Natural killer cell treated with Interleukin-12 subunit alpha and Interleukin-12 subunit beta and Interleukin-15 and Interleukin-18, amount 100 ng/mL, for 72 hours (primary cell): Measurements from ENCODE around the gene SAT2. TPM values are rescaled to one million over a fixed set of nuclear protein-coding genes. Genes with fewer than 3 reads are reported as not detected.
"Not testable (repeated sequence)": the region's sequence is repeated elsewhere in the genome, so short reads cannot be mapped to it uniquely, and the experiment has no call there.

Source experiments
- ATAC-seq, 2 donors: fragments of 150-1000 bp; cut with Tn5 transposase in 1 of 2; sonication (Bioruptor Pico), chemical (Tn5 transposase) in 1 of 2; 2 replicates each; pipeline ENCODE4 v1.10.0; 2021
- DNase-seq: peaks from one replicate; pipeline ENCODE4 v3.0.0; 2022; ENCODE audit warnings: low spot score
- H3K27ac Mint-ChIP-seq, 2 donors: 1 replicate in 1 of 2; 2 replicates in 1 of 2; pipeline ENCODE4 v1.8.0; 2022; ENCODE audit warnings: mixed read lengths in 2 of 2, mild to moderate bottlenecking in 1 of 2, moderate library complexity in 1 of 2
- H3K27me3 Mint-ChIP-seq, 2 donors: 1 replicate in 1 of 2; 2 replicates in 1 of 2; pipeline ENCODE4 v1.8.0; 2022; ENCODE audit warnings: mixed read lengths in 2 of 2
- H3K36me3 Mint-ChIP-seq: one replicate; pipeline ENCODE4 v1.8.0; 2022; ENCODE audit warnings: mixed read lengths
- H3K4me1 Mint-ChIP-seq, 2 donors: 1 replicate in 1 of 2; 2 replicates in 1 of 2; pipeline ENCODE4 v1.8.0; 2022; ENCODE audit warnings: low read depth in 2 of 2, mixed read lengths in 2 of 2, mild to moderate bottlenecking in 1 of 2
- H3K4me3 Mint-ChIP-seq: one replicate; pipeline ENCODE4 v1.8.0; 2022; ENCODE audit warnings: mixed read lengths
- H3K9me3 Mint-ChIP-seq: 2 replicates; pipeline ENCODE4 v1.8.0; 2022; ENCODE audit warnings: mixed read lengths
- total RNA-seq, 2 donors: library from RNA; stranded (reverse); gene quantifications; one replicate each; pipeline ENCODE4 v1.2.3, GENCODE V29; 2022

The SAT2 gene
- total RNA-seq, 2 donors from 2014 or later, result 32.8 to 41.1 TPM

DNA sequence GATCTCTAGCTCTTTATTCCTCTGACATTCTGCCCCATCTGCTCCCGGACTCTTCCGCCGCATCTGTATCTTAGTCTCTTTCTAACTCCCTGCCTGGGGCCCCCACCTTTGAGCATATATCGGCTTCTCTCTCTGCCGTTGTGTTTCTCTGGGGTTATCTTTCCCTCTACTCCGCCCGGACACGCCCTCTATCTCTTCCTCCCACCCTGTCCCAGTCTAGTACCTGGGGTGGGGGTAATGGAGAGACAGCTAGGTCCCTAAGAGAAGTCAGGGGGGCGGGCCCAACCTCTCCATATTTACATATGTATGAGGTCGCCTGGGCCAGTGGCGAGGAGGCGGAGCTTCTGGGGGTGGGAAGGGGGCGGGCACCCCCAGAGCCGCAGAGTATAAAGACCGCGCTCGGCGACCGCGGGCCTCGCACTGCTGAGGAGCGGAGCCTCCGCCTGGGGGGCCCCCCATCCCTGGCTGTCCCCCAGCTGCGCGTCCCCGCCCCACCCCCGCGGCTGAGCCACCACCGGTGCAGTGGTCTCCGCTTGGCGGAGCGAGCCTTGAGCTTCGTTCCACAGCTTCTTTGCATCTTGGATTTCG, 23.0 kb upstream of the SAT2 start, which contains the start of gene ATP1B2:
TSS of gene ATP1B2 (plus strand) at position 418 of the 588 bp plus-strand sequence. CDS start 593 bp downstream, outside the sequence.
- H3K27ac Mint-ChIP-seq, result peak within 1 kb of the TSS in 1 of 2 donors; percentile 63
- H3K27me3 Mint-ChIP-seq, result peaks cover 27 to 36% of the 10 kb centered on the region in 2 donors
- H3K4me1 Mint-ChIP-seq, result peaks cover 15 to 16% of the 10 kb centered on the region in 2 donors

GRCh38 chr17:7647018-7647417, 19.4 kb upstream of the SAT2 start:
- H3K9me3 Mint-ChIP-seq, result no peaks in the 10 kb centered on the region
- peaks cover 27 to 30% of the 10 kb centered on the region in 2 donors for H3K27me3 Mint-ChIP-seq
- H3K36me3 Mint-ChIP-seq, result no peaks in the 10 kb centered on the region
- H3K4me1 Mint-ChIP-seq, result peaks cover 16 to 21% of the 10 kb centered on the region in 2 donors
- DNase-seq, result no peak
- H3K4me3 Mint-ChIP-seq, result no peak overlapping the region
- H3K27ac Mint-ChIP-seq, result no peak overlapping the region
- no peak for ATAC-seq

More for the DNA sequence above, 23.0 kb upstream of the SAT2 start, which contains the start of gene ATP1B2:
- ATAC-seq (peak; percentile 88 to 90), DNase-seq (peak; percentile 66)
- peak within 1 kb of the TSS; percentile 90 for H3K4me3 Mint-ChIP-seq
- H3K9me3 Mint-ChIP-seq, result no peaks in the 10 kb centered on the region
- H3K36me3 Mint-ChIP-seq, result no peaks in the 10 kb centered on the region

- ATAC-seq (no peak), DNase-seq (no peak)
- Mint-ChIP-seq H3K9me3 (no peaks in the 10 kb centered on the region), H3K4me1 (peaks cover 16 to 21% of the 10 kb centered on the region in 2 donors), H3K36me3 (no peaks in the 10 kb centered on the region), H3K4me3 (no peak overlapping the region), H3K27me3 (peaks cover 27 to 32% of the 10 kb centered on the region in 2 donors), H3K27ac (no peak overlapping the region)
Observed at GRCh38 chr17:7646457-7646856, 18.8 kb upstream of the SAT2 start.

DNA sequence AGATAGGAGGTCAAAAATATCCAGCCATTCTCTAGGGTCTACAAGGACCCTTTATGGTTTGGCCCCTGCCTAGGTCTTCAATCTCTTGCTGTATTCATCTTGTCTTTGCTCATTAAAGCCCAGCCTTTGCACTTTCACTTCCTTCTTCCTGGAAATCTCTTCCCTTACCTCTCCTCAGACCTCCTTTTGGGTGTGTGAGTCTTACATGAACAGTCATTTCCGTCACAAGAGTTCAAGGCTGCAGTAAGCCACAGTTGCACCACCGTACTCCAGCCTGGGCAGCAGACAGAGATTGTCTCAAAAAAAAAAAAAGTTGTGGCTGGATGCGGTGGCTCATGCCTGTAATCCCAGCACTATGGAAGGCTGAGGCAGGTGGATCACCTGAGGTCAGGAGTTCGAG, 17.2 kb upstream of the SAT2 start:
- DNase-seq, result no peak
- ATAC-seq, result peak in 1 of 2 donors; percentile 87
- peaks cover 11 to 18% of the 10 kb centered on the region in 2 donors for H3K27me3 Mint-ChIP-seq
- peak overlapping the region in 1 of 2 donors; percentile 38 for H3K27ac Mint-ChIP-seq
- H3K36me3 Mint-ChIP-seq, result no peaks in the 10 kb centered on the region
- peak overlapping the region; percentile 48 for H3K4me3 Mint-ChIP-seq
- H3K4me1 Mint-ChIP-seq, result peaks cover 1 to 7% of the 10 kb centered on the region in 2 donors
- H3K9me3 Mint-ChIP-seq, result no peaks in the 10 kb centered on the region

DNA sequence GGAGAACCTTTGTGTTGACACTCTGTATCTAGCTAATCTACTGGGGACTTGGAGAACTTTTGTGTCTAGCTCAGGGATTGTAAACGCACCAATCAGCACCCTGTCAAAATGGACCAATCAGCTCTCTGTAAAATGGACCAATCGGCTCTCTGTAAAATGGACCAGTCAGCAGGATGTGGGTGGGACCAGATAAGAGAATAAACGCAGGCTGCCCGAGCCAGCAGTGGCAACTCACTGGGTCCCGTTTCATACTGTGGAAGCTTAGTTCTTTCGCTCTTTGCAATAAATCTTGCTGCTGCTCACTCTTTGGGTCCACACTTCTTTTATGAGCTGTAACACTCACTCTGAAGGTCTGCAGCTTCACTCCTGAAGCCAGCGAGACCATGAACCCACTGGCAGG, 14.0 kb upstream of the SAT2 start:
- not testable (repeated sequence) for H3K9me3 Mint-ChIP-seq, DNase-seq, H3K27ac Mint-ChIP-seq, H3K4me1 Mint-ChIP-seq, H3K36me3 Mint-ChIP-seq, ATAC-seq
- H3K27me3 Mint-ChIP-seq, result peaks cover 8 to 13% of the 10 kb centered on the region in 2 donors
- H3K4me3 Mint-ChIP-seq, result peak overlapping the region; percentile 58

GRCh38 chr17:7640783-7641182, 13.2 kb upstream of the SAT2 start:
- Mint-ChIP-seq H3K9me3 (no peaks in the 10 kb centered on the region), H3K36me3 (no peaks in the 10 kb centered on the region), H3K4me3 (no peak overlapping the region), H3K4me1 (peaks cover 0 to 7% of the 10 kb centered on the region in 2 donors), H3K27me3 (peaks cover 0 to 9% of the 10 kb centered on the region in 2 donors), H3K27ac (no peak overlapping the region)
- ATAC-seq (no peak), DNase-seq (no peak)

DNA sequence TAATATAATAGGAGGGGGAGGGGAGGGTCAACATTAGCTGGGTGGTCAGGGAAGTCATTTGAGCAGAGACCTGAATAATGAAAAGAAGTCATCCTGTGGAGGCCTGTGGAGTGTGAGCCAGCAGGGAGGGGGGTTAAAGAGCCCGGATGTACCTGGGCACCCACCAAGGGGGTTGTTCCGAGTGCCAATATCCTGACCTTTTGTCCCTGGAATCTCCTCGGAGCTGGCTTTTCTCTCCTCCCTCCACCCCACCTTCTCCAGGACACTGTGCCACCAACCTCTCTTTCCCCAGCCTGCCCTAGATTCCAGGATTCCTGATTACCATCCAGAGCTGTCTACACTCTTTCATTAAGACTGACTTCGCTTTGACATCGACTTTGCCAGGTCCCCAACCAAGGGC, 8.5 kb upstream of the SAT2 start:
- Mint-ChIP-seq H3K36me3 (no peaks in the 10 kb centered on the region), H3K4me1 (no peaks in the 10 kb centered on the region), H3K4me3 (no peak overlapping the region), H3K9me3 (no peaks in the 10 kb centered on the region), H3K27ac (no peak overlapping the region), H3K27me3 (no peaks in the 10 kb centered on the region)
- ATAC-seq, result no peak
- no peak for DNase-seq

DNA sequence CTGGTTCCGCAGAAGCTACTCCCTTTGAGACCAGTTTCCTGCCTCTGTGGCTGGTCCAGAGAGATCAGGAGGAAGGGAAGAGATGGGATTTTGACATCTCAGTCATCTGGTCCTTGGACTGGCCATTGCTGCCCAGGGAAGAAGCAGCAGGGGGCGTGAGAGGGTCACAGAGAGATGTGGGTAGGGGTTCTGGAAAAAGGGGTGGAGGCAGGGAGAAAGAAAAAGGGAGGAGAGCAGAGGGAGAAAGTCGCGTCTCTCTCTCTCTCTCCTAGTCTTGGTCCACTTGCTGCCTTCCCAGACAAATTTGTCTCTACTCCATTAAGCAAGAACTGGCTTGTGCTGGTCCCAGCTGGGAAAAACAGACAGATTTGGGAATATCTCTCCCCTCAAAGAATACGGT, 6.8 kb upstream of the SAT2 start:
- H3K36me3 Mint-ChIP-seq, result no peaks in the 10 kb centered on the region
- no peaks in the 10 kb centered on the region for H3K9me3 Mint-ChIP-seq
- H3K4me3 Mint-ChIP-seq, result no peak overlapping the region
- H3K27ac Mint-ChIP-seq, result no peak overlapping the region
- ATAC-seq (no peak), DNase-seq (no peak)
- no peaks in the 10 kb centered on the region for H3K4me1 Mint-ChIP-seq
- no peaks in the 10 kb centered on the region for H3K27me3 Mint-ChIP-seq

DNA sequence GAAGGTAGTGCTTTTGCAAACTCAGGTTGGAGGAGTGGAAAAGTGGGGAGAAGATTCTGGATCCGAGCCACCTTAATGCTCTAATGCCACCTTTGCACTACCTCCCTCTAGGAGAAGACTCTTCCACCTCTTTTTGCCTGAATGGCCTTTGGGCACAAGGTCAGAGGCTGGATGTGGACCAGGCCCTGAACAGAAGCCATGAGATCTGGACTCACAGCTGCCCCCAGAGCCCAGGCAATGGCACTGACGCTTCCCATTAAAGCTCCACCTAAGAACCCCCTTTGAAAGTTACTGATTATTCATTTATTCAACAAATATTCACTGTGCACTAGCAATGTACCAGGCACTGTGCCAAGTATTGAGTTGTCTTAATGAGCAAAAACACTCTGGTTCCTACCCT, 5.5 kb upstream of the SAT2 start:
- no peaks in the 10 kb centered on the region for H3K4me1 Mint-ChIP-seq
- ATAC-seq (no peak), DNase-seq (no peak)
- no peaks in the 10 kb centered on the region for H3K9me3 Mint-ChIP-seq
- H3K36me3 Mint-ChIP-seq, result no peaks in the 10 kb centered on the region
- H3K27me3 Mint-ChIP-seq, result no peaks in the 10 kb centered on the region
- no peak overlapping the region for H3K4me3 Mint-ChIP-seq
- no peak overlapping the region for H3K27ac Mint-ChIP-seq

DNA sequence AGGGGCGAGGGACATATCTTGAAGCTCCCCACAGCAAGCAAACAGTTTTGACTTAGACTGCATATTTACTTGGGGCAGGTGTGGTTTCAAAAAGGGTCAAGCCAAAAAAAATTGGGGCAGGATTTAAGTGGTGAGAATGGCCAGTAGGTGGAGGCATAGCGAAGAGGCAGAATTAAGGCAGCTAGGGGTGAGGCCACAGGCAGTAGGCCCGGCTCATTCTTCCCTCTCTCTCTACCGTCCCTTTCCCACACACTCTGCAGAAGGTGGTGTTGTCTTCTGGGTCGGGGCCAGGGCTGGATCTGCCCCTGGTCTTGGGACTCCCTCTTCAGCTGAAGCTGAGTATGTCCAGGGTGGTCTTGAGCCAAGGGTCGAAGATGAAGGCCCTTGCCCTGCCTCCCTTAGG, 4.9 kb upstream of the SAT2 start:
- Mint-ChIP-seq H3K9me3 (no peaks in the 10 kb centered on the region), H3K36me3 (no peaks in the 10 kb centered on the region)
- ATAC-seq, result no peak

GRCh38 chr17:7631398-7632380, 4.1 kb upstream of the SAT2 start:
- DNase-seq (no peak), ATAC-seq (no peak)
- Mint-ChIP-seq H3K27ac (no peak overlapping the region), H3K4me3 (no peak overlapping the region), H3K27me3 (no peaks in the 10 kb centered on the region), H3K9me3 (no peaks in the 10 kb centered on the region), H3K4me1 (peaks cover 5% of the 10 kb centered on the region in 2 donors), H3K36me3 (no peaks in the 10 kb centered on the region)

More for the DNA sequence above, 4.9 kb upstream of the SAT2 start:
- H3K4me3 Mint-ChIP-seq, result no peak overlapping the region
- DNase-seq, result no peak
- no peak overlapping the region for H3K27ac Mint-ChIP-seq
- H3K27me3 Mint-ChIP-seq, result no peaks in the 10 kb centered on the region
- H3K4me1 Mint-ChIP-seq, result no peaks in the 10 kb centered on the region

DNA sequence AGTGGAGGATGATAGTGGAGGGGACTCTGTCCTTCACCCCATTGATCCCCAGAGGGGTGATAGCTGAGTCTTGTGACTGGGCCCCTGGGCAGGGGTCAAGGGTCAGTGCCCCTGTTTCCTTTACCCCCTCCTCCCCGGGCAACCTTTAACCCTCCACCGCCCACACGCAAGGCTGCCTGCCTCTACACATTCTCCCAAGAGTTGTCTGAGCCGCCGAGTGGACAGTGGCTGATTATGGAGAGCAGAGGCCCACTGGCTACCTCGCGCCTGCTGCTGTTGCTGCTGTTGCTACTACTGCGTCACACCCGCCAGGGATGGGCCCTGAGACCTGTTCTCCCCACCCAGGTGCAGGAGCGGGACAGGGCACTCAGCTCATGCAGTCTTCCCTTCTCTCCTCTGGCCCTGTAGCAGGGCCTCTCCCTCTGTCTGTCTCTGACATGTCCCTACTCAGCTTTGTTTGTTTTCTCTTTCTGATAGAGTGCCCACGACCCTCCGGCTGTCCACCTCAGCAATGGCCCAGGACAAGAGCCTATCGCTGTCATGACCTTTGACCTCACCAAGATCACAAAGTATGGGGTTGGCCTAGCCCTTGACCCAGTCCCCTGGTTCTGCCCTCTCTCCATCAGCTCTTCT, 2.4 kb upstream of the SAT2 start, which contains the start of gene SHBG:
TSS of gene SHBG (plus strand) at position 197 of the 633 bp plus-strand sequence. CDS start at position 235, 38 bp downstream.
- DNase-seq (no peak), ATAC-seq (no peak)
- H3K27ac Mint-ChIP-seq, result no peak within 1 kb of the TSS
- no peaks in the 10 kb centered on the region for H3K36me3 Mint-ChIP-seq
- peaks cover 7 to 10% of the 10 kb centered on the region in 2 donors for H3K4me1 Mint-ChIP-seq
- H3K27me3 Mint-ChIP-seq, result no peaks in the 10 kb centered on the region
- H3K4me3 Mint-ChIP-seq, result no peak within 1 kb of the TSS
- no peaks in the 10 kb centered on the region for H3K9me3 Mint-ChIP-seq

- Mint-ChIP-seq H3K4me1 (peaks cover 7 to 10% of the 10 kb centered on the region in 2 donors), H3K4me3 (peak overlapping the region; percentile 90), H3K27me3 (no peaks in the 10 kb centered on the region), H3K27ac (peak overlapping the region; percentile 50 to 86), H3K9me3 (no peaks in the 10 kb centered on the region), H3K36me3 (no peaks in the 10 kb centered on the region)
- no peak for DNase-seq
- ATAC-seq, result no peak
Observed at GRCh38 chr17:7626956-7627249, 718 bp downstream of the SAT2 start.
